CD4-positive, CD25-positive, alpha-beta regulatory T cell (primary cell): ENCODE results near the gene MAP3K8. TPM values are rescaled to one million over a fixed set of nuclear protein-coding genes. Genes with fewer than 3 reads are reported as not detected.
A peak's percentile ranks its signal among the peaks of the same experiment; 100 is the strongest.

Experiments used
- ATAC-seq, 2 donors: fragments of 150-1000 bp; cut with Tn5 transposase; one replicate each; pipeline ENCODE4 v1.10.0; 2021; ENCODE audit warnings: low read depth in 2 of 2, moderate number of reproducible peaks in 2 of 2, moderate library complexity in 1 of 2
- DNase-seq, 3 donors: peaks; one replicate each; pipeline versions ENCODE4 v3.0.0 to v3.0.0-alpha.2; 2012 to 2022; ENCODE audit warnings: mixed read lengths in 1 of 3
- H3K27ac ChIP-seq: one replicate; pipeline ENCODE4 v1.7.0; 2013; ENCODE audit warnings: mild to moderate bottlenecking, low read length; ENCODE audit not compliant: insufficient read depth, poor library complexity, severe bottlenecking
- H3K27me3 ChIP-seq: one replicate; pipeline ENCODE4 v1.7.0; 2013; ENCODE audit warnings: low read length; ENCODE audit not compliant: control insufficient read depth, insufficient read depth
- H3K36me3 ChIP-seq: one replicate; pipeline ENCODE4 v1.7.0; 2013; ENCODE audit warnings: mild to moderate bottlenecking, low read length, moderate library complexity; ENCODE audit not compliant: control insufficient read depth, insufficient read depth
- H3K4me1 ChIP-seq: 2 replicates; pipeline ENCODE4 v1.7.0; 2013; ENCODE audit warnings: mild to moderate bottlenecking, low read length; ENCODE audit not compliant: insufficient read depth, control insufficient read depth, poor library complexity, severe bottlenecking
- H3K4me3 ChIP-seq: one replicate; pipeline ENCODE4 v1.7.0; 2013; ENCODE audit warnings: low read depth, mild to moderate bottlenecking, low read length, moderate library complexity
- H3K9me3 ChIP-seq, 2 experiments: 1 replicate in 1 of 2; 2 replicates in 1 of 2; pipeline ENCODE4 v1.7.0; 2013; ENCODE audit warnings: low read length in 2 of 2, mild to moderate bottlenecking in 1 of 2, moderate library complexity in 1 of 2; ENCODE audit not compliant: control insufficient read depth in 2 of 2
- H3K27ac Mint-ChIP-seq, 3 donors: one replicate each; pipeline ENCODE4 v1.8.0; 2020 to 2022; ENCODE audit warnings: mild to moderate bottlenecking in 3 of 3, mixed read lengths in 3 of 3, moderate library complexity in 2 of 3
- H3K27me3 Mint-ChIP-seq: one replicate; pipeline ENCODE4 v1.8.0; 2022; ENCODE audit warnings: mild to moderate bottlenecking, mixed read lengths
- H3K36me3 Mint-ChIP-seq: one replicate; pipeline ENCODE4 v1.8.0; 2020; ENCODE audit warnings: mixed read lengths
- H3K4me1 Mint-ChIP-seq, 4 donors: one replicate each; pipeline ENCODE4 v1.8.0; 2020 to 2022; ENCODE audit warnings: mixed read lengths in 4 of 4, mild to moderate bottlenecking in 1 of 4
- H3K4me3 Mint-ChIP-seq, 4 donors: one replicate each; pipeline ENCODE4 v1.8.0; 2020 to 2022; ENCODE audit warnings: mild to moderate bottlenecking in 4 of 4, mixed read lengths in 4 of 4, moderate library complexity in 3 of 4
- H3K9me3 Mint-ChIP-seq, 7 donors: one replicate each; pipeline ENCODE4 v1.8.0; 2020 to 2022; ENCODE audit warnings: mixed read lengths in 7 of 7, mild to moderate bottlenecking in 3 of 7, moderate library complexity in 2 of 7
- polyA plus RNA-seq, 4 donors: library from polyadenylated mRNA; unstranded; fragments of 300-500 nt; fragmentation: Illumina TruSeq; gene quantifications; one replicate each; pipeline ENCODE4 v1.2.3, GENCODE V29; 2021
- total RNA-seq: library from RNA; stranded (reverse); gene quantifications from one replicate; pipeline ENCODE4 v1.2.3, GENCODE V29; 2022

The MAP3K8 gene
- total and polyA plus RNA-seq, 5 donors from 2014 or later = 0.69 to 31.0 (median 1.1) TPM

DNA sequence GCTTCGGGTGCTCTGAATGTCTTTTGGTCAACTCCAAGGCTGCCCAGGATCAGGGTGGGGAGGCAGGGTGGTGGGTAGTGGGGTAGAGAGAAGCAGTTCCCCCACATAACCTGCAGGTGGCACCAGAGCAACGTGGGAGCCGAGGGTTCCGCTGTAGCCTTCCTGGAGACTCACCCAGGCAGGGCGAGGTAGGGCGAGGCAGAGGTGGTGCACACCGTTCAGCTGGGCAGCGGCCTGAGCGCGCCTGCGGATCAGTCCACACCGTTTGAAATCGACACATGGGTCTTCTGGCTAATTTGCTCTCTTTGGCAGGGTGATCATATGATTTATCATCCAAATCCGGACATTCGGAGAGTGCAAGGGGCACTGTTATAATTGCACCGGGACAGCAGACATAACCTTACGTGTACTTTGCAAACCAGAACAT, 41.4 kb upstream of the MAP3K8 start:
- Mint-ChIP-seq H3K27ac (no peak overlapping the region), H3K27me3 (peaks cover 26% of the 10 kb centered on the region), H3K36me3 (no peaks in the 10 kb centered on the region)

DNA sequence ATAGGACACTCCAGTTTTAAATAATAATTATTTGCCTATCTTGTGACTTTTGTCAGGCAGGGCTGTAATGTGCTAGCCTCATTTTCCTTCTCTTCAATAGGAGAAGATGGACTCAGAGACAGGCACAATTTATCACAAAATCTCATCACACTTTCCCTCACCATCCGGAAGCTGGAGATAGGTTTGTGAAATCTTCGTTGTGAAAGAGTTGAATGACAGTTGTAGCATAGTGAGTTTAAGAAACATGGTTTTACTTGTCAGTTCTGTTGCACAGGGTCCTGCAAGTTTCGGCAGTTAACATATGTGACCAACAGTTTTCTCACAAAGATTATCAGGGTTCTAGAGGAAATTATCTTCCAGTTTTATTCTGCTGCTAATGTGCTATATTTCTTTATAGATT, 37.7 kb upstream of the MAP3K8 start:
- Histone ChIP-seq H3K27me3 (no peaks in the 10 kb centered on the region), H3K9me3 (no peaks in the 10 kb centered on the region), H3K27ac (no peak overlapping the region), H3K4me1 (peaks cover 13% of the 10 kb centered on the region), H3K4me3 (no peak overlapping the region), H3K36me3 (no peaks in the 10 kb centered on the region)
- Mint-ChIP-seq H3K36me3 (no peaks in the 10 kb centered on the region), H3K4me1 (peaks cover 0 to 21% (median 9%) of the 10 kb centered on the region in 4 donors), H3K9me3 (peaks cover 0 to 2% (median 0%) of the 10 kb centered on the region in 7 donors), H3K27me3 (peaks cover 16% of the 10 kb centered on the region), H3K4me3 (no peak overlapping the region), H3K27ac (no peak overlapping the region)
- DNase-seq = no peak
- no peak for ATAC-seq

More for the DNA sequence above, 41.4 kb upstream of the MAP3K8 start:
- Histone ChIP-seq H3K27me3 (no peaks in the 10 kb centered on the region), H3K27ac (no peak overlapping the region), H3K9me3 (no peaks in the 10 kb centered on the region), H3K36me3 (no peaks in the 10 kb centered on the region), H3K4me3 (no peak overlapping the region), H3K4me1 (no peaks in the 10 kb centered on the region)
- Mint-ChIP-seq H3K4me3 (no peak overlapping the region), H3K9me3 (no peaks in the 10 kb centered on the region), H3K4me1 (peaks cover 0 to 6% (median under 1%) of the 10 kb centered on the region in 4 donors)
- DNase-seq (peak; percentile 54 to 69 (median 68)), ATAC-seq (peak; percentile 95 to 97)

DNA sequence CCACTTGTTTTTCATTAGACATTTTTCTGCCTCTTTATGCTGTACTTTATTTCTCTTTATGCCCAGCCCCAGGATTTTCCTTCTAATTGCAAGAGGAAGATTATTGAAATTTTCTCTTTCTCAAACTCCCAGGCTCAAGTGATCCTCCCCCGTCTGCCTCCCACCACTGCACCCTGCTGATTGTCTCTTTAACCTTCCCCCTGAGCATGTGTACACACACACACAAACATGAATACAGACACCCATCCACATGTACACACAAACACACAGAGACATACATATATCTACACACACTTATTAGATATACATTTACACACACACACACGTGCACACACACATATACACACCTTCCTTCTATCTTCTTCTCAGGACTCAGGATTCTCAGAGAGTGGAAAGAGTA, 37.3 kb upstream of the MAP3K8 start:
- Histone ChIP-seq H3K4me3 (no peak overlapping the region), H3K4me1 (peaks cover 13% of the 10 kb centered on the region), H3K27ac (no peak overlapping the region), H3K9me3 (no peaks in the 10 kb centered on the region), H3K27me3 (no peaks in the 10 kb centered on the region), H3K36me3 (no peaks in the 10 kb centered on the region)
- Mint-ChIP-seq H3K9me3 (peaks cover 0 to 2% (median 0%) of the 10 kb centered on the region in 7 donors), H3K27me3 (peaks cover 16% of the 10 kb centered on the region), H3K36me3 (no peaks in the 10 kb centered on the region), H3K4me1 (peaks cover 0 to 21% (median 9%) of the 10 kb centered on the region in 4 donors), H3K27ac (no peak overlapping the region), H3K4me3 (no peak overlapping the region)
- no peak for DNase-seq
- no peak for ATAC-seq

DNA sequence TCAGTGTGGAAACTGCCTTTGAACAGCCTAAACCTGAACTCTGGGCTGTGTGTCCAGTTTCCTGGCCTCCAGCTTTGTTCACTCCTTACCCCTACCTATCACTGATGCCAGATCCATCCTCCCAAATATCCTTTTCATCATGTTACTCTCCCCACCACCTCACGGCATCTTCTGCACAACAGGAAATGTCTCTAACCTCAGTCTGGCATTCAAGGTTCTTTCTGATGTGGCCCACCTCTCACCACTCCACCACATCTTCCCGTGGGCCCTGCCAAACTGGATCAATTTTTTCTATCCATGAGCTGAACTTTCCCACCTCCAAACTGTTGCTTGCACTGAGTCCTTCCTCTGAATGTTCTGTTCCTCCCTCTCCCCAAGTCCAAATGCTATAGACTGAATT, 35.8 kb upstream of the MAP3K8 start:
- ATAC-seq = peak; percentile 40 to 48
- Mint-ChIP-seq H3K9me3 (peaks cover 0 to 2% (median 0%) of the 10 kb centered on the region in 7 donors), H3K27ac (peak overlapping the region in 1 of 3 donors; percentile 35), H3K27me3 (peaks cover 8% of the 10 kb centered on the region), H3K36me3 (no peaks in the 10 kb centered on the region), H3K4me3 (peak overlapping the region in 1 of 4 donors; percentile 18), H3K4me1 (peaks cover 0 to 17% (median 8%) of the 10 kb centered on the region in 4 donors)
- H3K36me3 ChIP-seq = no peaks in the 10 kb centered on the region
- H3K4me1 ChIP-seq = peaks cover 13% of the 10 kb centered on the region
- no peaks in the 10 kb centered on the region for H3K27me3 ChIP-seq
- DNase-seq = peak in 1 of 3 donors; percentile 48
- no peaks in the 10 kb centered on the region for H3K9me3 ChIP-seq
- H3K27ac ChIP-seq = no peak overlapping the region
- no peak overlapping the region for H3K4me3 ChIP-seq

DNA sequence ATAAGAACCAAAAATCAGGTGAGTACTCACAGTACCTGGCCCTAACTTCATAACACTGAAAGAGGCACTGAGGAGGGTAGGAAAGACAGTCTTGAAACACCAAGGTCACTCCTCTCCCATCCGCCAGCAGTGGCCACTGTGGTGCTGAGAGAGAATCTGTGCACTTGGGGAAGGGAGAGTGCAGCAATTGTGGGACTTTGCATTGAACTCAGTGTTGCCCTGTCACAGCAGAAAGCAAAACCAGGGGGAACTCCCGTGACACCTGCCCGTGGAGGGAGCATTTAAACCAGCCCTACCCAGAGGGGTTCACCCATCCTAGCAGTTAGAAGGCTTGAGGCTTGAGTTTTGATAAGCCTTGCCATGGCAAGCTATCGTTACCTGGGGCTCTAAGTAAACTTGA, 35.2 kb upstream of the MAP3K8 start:
- Histone ChIP-seq H3K27me3 (no peaks in the 10 kb centered on the region), H3K4me1 (peaks cover 13% of the 10 kb centered on the region), H3K36me3 (no peaks in the 10 kb centered on the region), H3K27ac (no peak overlapping the region), H3K4me3 (no peak overlapping the region), H3K9me3 (no peaks in the 10 kb centered on the region)
- H3K4me3 Mint-ChIP-seq = no peak overlapping the region
- DNase-seq (no peak), ATAC-seq (peak in 1 of 2 donors; percentile 37)
- no peaks in the 10 kb centered on the region for H3K36me3 Mint-ChIP-seq
- H3K4me1 Mint-ChIP-seq = peaks cover 0 to 17% (median 8%) of the 10 kb centered on the region in 4 donors
- H3K27me3 Mint-ChIP-seq = peaks cover 8% of the 10 kb centered on the region
- peak overlapping the region in 1 of 3 donors; percentile 35 for H3K27ac Mint-ChIP-seq
- peaks cover 0 to 2% (median 0%) of the 10 kb centered on the region in 7 donors for H3K9me3 Mint-ChIP-seq

DNA sequence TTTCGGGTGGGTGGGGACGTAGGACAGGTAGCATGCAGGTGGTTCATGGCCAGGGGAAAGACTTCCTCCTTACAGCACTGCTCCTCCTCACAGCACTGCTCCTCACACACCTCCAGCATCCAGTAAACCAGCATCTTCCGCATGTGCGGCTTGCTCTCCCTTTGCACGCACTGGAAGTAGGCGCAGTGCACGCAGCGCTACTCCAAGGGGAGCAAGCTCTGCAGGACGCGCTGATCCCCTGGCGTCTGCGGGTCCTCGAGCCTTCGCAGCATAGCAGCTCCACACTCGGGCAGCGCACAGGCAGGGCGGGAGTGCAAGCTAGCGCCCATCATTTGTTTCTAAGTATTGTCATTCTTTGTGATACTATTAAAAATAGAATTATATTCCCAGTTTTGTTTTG, 30.5 kb upstream of the MAP3K8 start:
- Mint-ChIP-seq H3K4me3 (no peak overlapping the region), H3K4me1 (peaks cover 0 to 7% (median 2%) of the 10 kb centered on the region in 4 donors), H3K36me3 (no peaks in the 10 kb centered on the region), H3K27ac (no peak overlapping the region), H3K9me3 (peaks cover 0 to 5% (median 0%) of the 10 kb centered on the region in 7 donors), H3K27me3 (peaks cover 7% of the 10 kb centered on the region)
- H3K4me3 ChIP-seq = no peak overlapping the region
- peaks cover 0 to 3% of the 10 kb centered on the region in 2 experiments for H3K9me3 ChIP-seq
- no peaks in the 10 kb centered on the region for H3K27me3 ChIP-seq
- peaks cover 4% of the 10 kb centered on the region for H3K4me1 ChIP-seq
- ATAC-seq (no peak), DNase-seq (no peak)
- no peaks in the 10 kb centered on the region for H3K36me3 ChIP-seq
- H3K27ac ChIP-seq = no peak overlapping the region

DNA sequence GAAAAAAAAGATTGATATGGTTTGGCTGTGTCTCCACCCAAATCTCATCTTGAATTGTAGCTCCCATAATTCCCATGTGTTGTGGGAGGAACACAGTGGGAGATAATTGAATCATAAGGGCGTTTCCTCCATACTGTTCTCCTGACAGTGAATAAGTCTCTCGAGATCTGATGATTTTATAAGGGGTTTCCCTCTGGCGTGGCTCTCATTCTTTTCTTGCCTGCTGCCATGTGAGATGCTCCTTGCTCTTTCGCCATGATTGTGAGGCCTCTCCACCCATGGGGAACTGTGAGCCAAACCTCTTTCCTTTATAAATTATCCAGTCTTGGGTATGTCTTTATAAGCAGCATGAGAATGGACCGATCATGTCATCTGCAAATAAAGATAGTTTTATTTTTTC, 29.4 kb upstream of the MAP3K8 start:
- Mint-ChIP-seq H3K4me1 (no peaks in the 10 kb centered on the region), H3K36me3 (no peaks in the 10 kb centered on the region), H3K9me3 (peaks cover 0 to 5% (median 0%) of the 10 kb centered on the region in 7 donors), H3K4me3 (no peak overlapping the region), H3K27ac (no peak overlapping the region), H3K27me3 (peaks cover 7% of the 10 kb centered on the region)
- H3K27me3 ChIP-seq = no peaks in the 10 kb centered on the region
- no peak overlapping the region for H3K4me3 ChIP-seq
- H3K36me3 ChIP-seq = no peaks in the 10 kb centered on the region
- peaks cover 0 to 3% of the 10 kb centered on the region in 2 experiments for H3K9me3 ChIP-seq
- no peaks in the 10 kb centered on the region for H3K4me1 ChIP-seq
- no peak overlapping the region for H3K27ac ChIP-seq
- DNase-seq (no peak), ATAC-seq (no peak)

DNA sequence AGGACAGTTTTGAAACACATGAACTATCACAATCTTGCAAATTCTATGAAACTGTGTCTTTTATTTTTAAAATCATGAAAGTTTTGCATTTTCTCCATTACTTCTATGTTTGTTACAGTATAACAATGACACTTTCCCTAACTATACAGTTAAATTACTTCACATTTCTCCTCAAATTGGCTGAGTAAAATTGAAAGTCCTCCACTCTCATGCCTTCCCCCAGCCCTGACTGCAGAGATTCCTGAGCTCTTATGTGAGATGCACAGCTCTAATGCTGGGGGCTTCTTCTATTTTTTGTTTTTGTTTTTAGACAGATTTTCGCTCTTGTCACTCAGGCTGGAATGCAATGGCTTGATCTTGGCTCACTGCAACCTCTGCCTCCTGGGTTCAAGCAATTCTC, 22.7 kb upstream of the MAP3K8 start:
- ATAC-seq = no peak
- Histone ChIP-seq H3K27ac (no peak overlapping the region), H3K4me1 (no peaks in the 10 kb centered on the region), H3K4me3 (no peak overlapping the region), H3K36me3 (no peaks in the 10 kb centered on the region), H3K9me3 (no peaks in the 10 kb centered on the region), H3K27me3 (no peaks in the 10 kb centered on the region)
- Mint-ChIP-seq H3K27me3 (peaks cover 11% of the 10 kb centered on the region), H3K27ac (no peak overlapping the region), H3K4me3 (no peak overlapping the region), H3K36me3 (no peaks in the 10 kb centered on the region), H3K4me1 (peaks cover 0 to 4% (median 0%) of the 10 kb centered on the region in 4 donors), H3K9me3 (no peaks in the 10 kb centered on the region)
- DNase-seq = no peak
